HG02763 (cell line): ENCODE results near the gene GAS2L2.
"Not testable (repeated sequence)": the region's sequence is repeated elsewhere in the genome, so short reads cannot be mapped to it uniquely, and the experiment has no call there.

Source experiments
- ATAC-seq: cut with Tn5 transposase; IDR thresholded peaks from one replicate; pipeline ENCODE4 v1.9.1; 2021; ENCODE audit warnings: mild to moderate bottlenecking, moderate library complexity; ENCODE audit not compliant: unreplicated experiment

The GAS2L2 gene

GRCh38 chr17:35703308-35703707 is 49.7 kb downstream of the GAS2L2 start:
- ATAC-seq = not testable (repeated sequence)

GRCh38 chr17:35701491-35701890 is 51.5 kb downstream of the GAS2L2 start:
- ATAC-seq = no peak

- no peak for ATAC-seq
Observed at GRCh38 chr17:35700150-35700549, 52.9 kb downstream of the GAS2L2 start.

GRCh38 chr17:35698800-35699199 is 54.2 kb downstream of the GAS2L2 start:
- ATAC-seq = no peak

- no peak for ATAC-seq
Observed at GRCh38 chr17:35695613-35696012, 57.4 kb downstream of the GAS2L2 start.

GRCh38 chr17:35694906-35695305 is 58.1 kb downstream of the GAS2L2 start:
- ATAC-seq = no peak
